ENCODE measurements around the gene WWC1.
A peak's percentile ranks its signal among the peaks of the same experiment; 100 is the strongest.

The WWC1 gene

GRCh38 chr5:168422431-168422830 lies 131.0 kb downstream of the WWC1 start:
- ATAC-seq (ENCODE audit: low read depth) (peak; percentile 66), DNase-seq (ENCODE audit: low spot score) (no peak)
- no peak overlapping the region for H3K27ac ChIP-seq (ENCODE audit: poor library complexity, severe bottlenecking)

GRCh38 chr5:168423478-168423877 lies 132.0 kb downstream of the WWC1 start:
- no peak for ATAC-seq (ENCODE audit: low read depth)
- Histone ChIP-seq H3K4me3 (ENCODE audit: severe bottlenecking) (no peak overlapping the region), H3K4me1 (ENCODE audit: insufficient read depth, poor library complexity, severe bottlenecking) (no peaks in the 10 kb centered on the region), H3K27ac (ENCODE audit: poor library complexity, severe bottlenecking) (no peak overlapping the region), H3K36me3 (ENCODE audit: low read depth) (peaks cover 85% of the 10 kb centered on the region), H3K9me3 (ENCODE audit: severe bottlenecking) (no peaks in the 10 kb centered on the region), H3K27me3 (ENCODE audit: insufficient read depth, poor library complexity, severe bottlenecking) (no peaks in the 10 kb centered on the region)
- no peak for TF ChIP-seq CTCF (IDR thresholded peaks at IDR 0.05; ENCODE audit: poor library complexity, severe bottlenecking)
- no peak for DNase-seq (ENCODE audit: low spot score)

More at GRCh38 chr5:168422431-168422830, 131.0 kb downstream of the WWC1 start:
- peak; percentile 61 for TF ChIP-seq CTCF (IDR thresholded peaks at IDR 0.05; ENCODE audit: poor library complexity, severe bottlenecking)
- Histone ChIP-seq H3K4me1 (ENCODE audit: insufficient read depth, poor library complexity, severe bottlenecking) (no peaks in the 10 kb centered on the region), H3K9me3 (ENCODE audit: severe bottlenecking) (no peaks in the 10 kb centered on the region), H3K27me3 (ENCODE audit: insufficient read depth, poor library complexity, severe bottlenecking) (no peaks in the 10 kb centered on the region), H3K36me3 (ENCODE audit: low read depth) (peaks cover 83% of the 10 kb centered on the region), H3K4me3 (ENCODE audit: severe bottlenecking) (no peak overlapping the region)

GRCh38 chr5:168423971-168424370 lies 132.5 kb downstream of the WWC1 start:
- Histone ChIP-seq H3K4me3 (ENCODE audit: severe bottlenecking) (no peak overlapping the region), H3K27me3 (ENCODE audit: insufficient read depth, poor library complexity, severe bottlenecking) (no peaks in the 10 kb centered on the region), H3K9me3 (ENCODE audit: severe bottlenecking) (no peaks in the 10 kb centered on the region), H3K36me3 (ENCODE audit: low read depth) (peaks cover 85% of the 10 kb centered on the region), H3K4me1 (ENCODE audit: insufficient read depth, poor library complexity, severe bottlenecking) (no peaks in the 10 kb centered on the region), H3K27ac (ENCODE audit: poor library complexity, severe bottlenecking) (no peak overlapping the region)
- DNase-seq (ENCODE audit: low spot score) (no peak), ATAC-seq (ENCODE audit: low read depth) (no peak)
- TF ChIP-seq CTCF (IDR thresholded peaks at IDR 0.05; ENCODE audit: poor library complexity, severe bottlenecking), result no peak

- TF ChIP-seq CTCF (IDR thresholded peaks at IDR 0.05; ENCODE audit: poor library complexity, severe bottlenecking), result no peak
- no peaks in the 10 kb centered on the region for H3K27me3 ChIP-seq (ENCODE audit: insufficient read depth, poor library complexity, severe bottlenecking)
- H3K36me3 ChIP-seq (ENCODE audit: low read depth), result peaks cover 85% of the 10 kb centered on the region
- no peak overlapping the region for H3K4me3 ChIP-seq (ENCODE audit: severe bottlenecking)
- H3K27ac ChIP-seq (ENCODE audit: poor library complexity, severe bottlenecking), result no peak overlapping the region
- ATAC-seq (ENCODE audit: low read depth) (no peak), DNase-seq (ENCODE audit: low spot score) (no peak)
- no peaks in the 10 kb centered on the region for H3K9me3 ChIP-seq (ENCODE audit: severe bottlenecking)
- H3K4me1 ChIP-seq (ENCODE audit: insufficient read depth, poor library complexity, severe bottlenecking), result no peaks in the 10 kb centered on the region
These were observed 133.3 kb downstream of the WWC1 start for GRCh38 chr5:168424594-168425323.

All from RWPE2 (cell line).